Fibroblast of upper back skin (primary cell): ENCODE results near the gene MGLL.

Experiments
- DNase-seq: peaks from one replicate; pipeline ENCODE4 v3.0.0-alpha.2; 2013

MGLL gene

GRCh38 chr3:127809611-127810010, 12.7 kb downstream of the MGLL start:
- DNase-seq = no peak

GRCh38 chr3:127809211-127809610, 13.1 kb downstream of the MGLL start:
- DNase-seq = no peak

- DNase-seq = no peak
Observed at GRCh38 chr3:127808197-127808596, 14.1 kb downstream of the MGLL start.

- DNase-seq = peak; percentile 32
Observed at GRCh38 chr3:127805026-127805753, 17.1 kb downstream of the MGLL start.

- DNase-seq = no peak
Observed at GRCh38 chr3:127804141-127804540, 18.2 kb downstream of the MGLL start.

GRCh38 chr3:127803619-127804018, 18.7 kb downstream of the MGLL start:
- DNase-seq = peak; percentile 92

GRCh38 chr3:127802606-127803005, 19.7 kb downstream of the MGLL start:
- DNase-seq = no peak

- DNase-seq = no peak
Observed at GRCh38 chr3:127801731-127802313, 20.5 kb downstream of the MGLL start.

GRCh38 chr3:127800508-127800907, 21.8 kb downstream of the MGLL start:
- DNase-seq = peak; percentile 36

- peak; percentile 97 for DNase-seq
Observed at GRCh38 chr3:127799476-127800222, 22.7 kb downstream of the MGLL start.

GRCh38 chr3:127798716-127799115, 23.6 kb downstream of the MGLL start:
- DNase-seq = no peak

GRCh38 chr3:127796831-127797150, 25.5 kb downstream of the MGLL start:
- DNase-seq = no peak

GRCh38 chr3:127796045-127796830, 26.1 kb downstream of the MGLL start:
- DNase-seq = no peak

- no peak for DNase-seq
Observed at GRCh38 chr3:127794972-127795371, 27.3 kb downstream of the MGLL start.

GRCh38 chr3:127794402-127794801, 27.9 kb downstream of the MGLL start:
- DNase-seq = no peak

- DNase-seq = peak; percentile 99
Observed at GRCh38 chr3:127792541-127793292, 29.6 kb downstream of the MGLL start.

- DNase-seq = peak; percentile 75
Observed at GRCh38 chr3:127791221-127791913, 30.9 kb downstream of the MGLL start.

- DNase-seq = no peak
Observed at GRCh38 chr3:127790882-127791183, 31.5 kb downstream of the MGLL start.

GRCh38 chr3:127789990-127790881, 32.1 kb downstream of the MGLL start:
- DNase-seq = no peak

- DNase-seq = no peak
Observed at GRCh38 chr3:127789051-127789450, 33.3 kb downstream of the MGLL start.

- no peak for DNase-seq
Observed at GRCh38 chr3:127788451-127788909, 33.8 kb downstream of the MGLL start.
